ENCODE data around the gene ADGB. TPM values are rescaled to one million over a fixed set of nuclear protein-coding genes. Genes with fewer than 3 reads are reported as not detected.

The ADGB gene
- total RNA-seq, 1 experiment from 2014 or later = not detected

DNA sequence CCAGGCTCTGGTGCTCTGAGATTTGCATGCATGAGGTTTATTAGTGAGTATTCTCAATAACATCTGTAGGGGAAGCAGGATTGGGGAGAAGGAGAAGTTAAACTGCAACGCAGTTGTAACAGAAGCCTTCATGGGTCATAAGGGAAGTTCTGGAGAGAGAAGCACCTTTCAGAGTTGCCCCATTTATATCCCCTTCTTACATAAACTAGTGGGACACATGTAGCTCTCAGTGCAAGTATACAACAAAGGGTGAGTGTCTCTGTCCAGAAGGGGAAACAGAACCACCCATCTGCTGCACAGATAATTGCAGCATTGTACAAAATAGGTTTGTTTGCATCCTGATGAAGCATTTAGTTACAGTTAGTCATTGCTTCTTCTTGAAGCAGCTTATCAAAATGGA is 4.3 kb upstream of the ADGB start:
- POLR2A ChIA-PET (ENCODE audit: unreplicated experiment) = no interaction called here
- no peak for DNase-seq

DNA sequence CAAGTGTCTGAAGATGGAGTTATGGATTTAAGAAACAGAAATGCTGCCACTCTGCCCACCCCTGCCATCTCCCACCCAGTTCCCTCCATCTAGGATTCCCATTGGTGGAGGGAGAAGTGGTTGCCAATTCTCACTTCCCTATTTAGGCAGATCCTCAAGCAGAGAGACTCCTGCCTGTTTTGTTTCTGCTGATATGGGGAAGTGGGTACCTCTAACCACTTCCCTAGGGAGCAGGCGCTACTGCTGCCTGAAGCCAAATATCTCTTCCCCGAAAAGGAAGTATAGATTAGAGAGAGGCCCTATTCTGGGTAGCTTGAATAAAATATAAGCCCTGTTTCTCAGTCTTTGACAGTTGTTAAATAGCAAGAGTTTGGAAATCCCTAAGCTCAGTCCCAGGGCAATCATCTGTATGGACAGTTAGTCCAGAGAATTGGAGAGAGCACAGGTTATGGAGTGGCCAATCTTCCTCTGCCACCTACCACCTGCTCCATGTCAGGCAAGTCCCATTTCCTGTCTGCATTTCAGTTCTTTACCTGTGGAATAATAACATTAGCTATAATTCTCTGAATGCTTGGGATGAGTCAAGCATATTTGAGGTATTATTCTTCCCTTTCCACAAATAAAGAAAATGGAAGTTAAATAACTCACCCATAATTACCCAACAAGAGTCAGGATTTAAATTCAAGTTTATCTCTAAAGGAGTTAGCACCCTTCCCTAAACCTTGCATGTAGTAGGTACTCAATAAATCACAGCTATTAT is 2.6 kb upstream of the ADGB start:
- no peaks in the 10 kb centered on the region for H3F3A ChIP-seq (ENCODE audit: low read length, unreplicated experiment)
- no peak overlapping the region for H2AFZ ChIP-seq (ENCODE audit: low read length)
- no peaks in the 10 kb centered on the region for H3K36me3 ChIP-seq (ENCODE audit: low read depth, low read length)
- no peak; the same call in 1 of the 2 replicates for ATAC-seq
- BruUV-seq (replicated peaks) = no TSS peak
- no peak overlapping the region for H3K9ac ChIP-seq (ENCODE audit: low read length)
- peak; percentile 39 for DNase-seq
- no peaks in the 10 kb centered on the region for H3K9me3 ChIP-seq (ENCODE audit: low read length)
- no peak overlapping the region for H3K4me3 ChIP-seq (ENCODE audit: low read length)
- TF ChIP-seq EZH2phosphoT487 (IDR thresholded peaks at IDR 0.05; ENCODE audit: borderline replicate concordance, low read length) (no peak), EZH2 (IDR thresholded peaks at IDR 0.05; ENCODE audit: low read length, unreplicated experiment) (no peak), CTCF (conservative IDR thresholded peaks at IDR 0.05; ENCODE audit: low read depth, low read length) (no peak)
- H3K4me2 ChIP-seq (ENCODE audit: low read length) = no peak overlapping the region
- 0 out of 2 replicates have a peak, but pooled peaks cover under 1% of the 10 kb centered on the region for H3K27me3 ChIP-seq (ENCODE audit: low read length)
- H3K9me2 ChIP-seq (replicated peaks; ENCODE audit: low read length) = no peaks in the 10 kb centered on the region
- no peaks in the 10 kb centered on the region for H3K79me2 ChIP-seq (ENCODE audit: low read length)
- ChIA-PET POLR2A (ENCODE audit: unreplicated experiment) (no interaction called here), CTCF (no interaction called here)
- peaks cover 11% of the 10 kb centered on the region for H3K4me1 ChIP-seq (ENCODE audit: insufficient read depth, low read length)
- intact Hi-C loops (cut with micrococcal nuclease) = no loop called here
- H4K20me1 ChIP-seq (ENCODE audit: low read length) = no peaks in the 10 kb centered on the region
- no peak overlapping the region for H3K27ac ChIP-seq (ENCODE audit: low read length)

More for the DNA sequence above, 4.3 kb upstream of the ADGB start:
- ATAC-seq = no peak
- Histone ChIP-seq H3K27ac (ENCODE audit: low read length) (no peak overlapping the region), H3K4me1 (ENCODE audit: insufficient read depth, low read length) (peaks cover 11% of the 10 kb centered on the region), H3F3A (ENCODE audit: low read length, unreplicated experiment) (no peaks in the 10 kb centered on the region), H3K9me2 (replicated peaks; ENCODE audit: low read length) (no peaks in the 10 kb centered on the region), H3K36me3 (ENCODE audit: low read depth, low read length) (no peaks in the 10 kb centered on the region), H3K9ac (ENCODE audit: low read length) (no peak overlapping the region), H3K4me3 (ENCODE audit: low read length) (no peak overlapping the region), H3K4me2 (ENCODE audit: low read length) (no peak overlapping the region), H4K20me1 (ENCODE audit: low read length) (no peaks in the 10 kb centered on the region), H3K27me3 (ENCODE audit: low read length) (no peaks in the 10 kb centered on the region), H2AFZ (ENCODE audit: low read length) (no peak overlapping the region), H3K9me3 (ENCODE audit: low read length) (no peaks in the 10 kb centered on the region), H3K79me2 (ENCODE audit: low read length) (no peaks in the 10 kb centered on the region)
- CTCF ChIA-PET = no interaction called here
- intact Hi-C loops (cut with micrococcal nuclease) = no loop called here
- BruUV-seq (replicated peaks) = no TSS peak
- TF ChIP-seq EZH2 (IDR thresholded peaks at IDR 0.05; ENCODE audit: low read length, unreplicated experiment) (no peak), EZH2phosphoT487 (IDR thresholded peaks at IDR 0.05; ENCODE audit: borderline replicate concordance, low read length) (no peak), CTCF (conservative IDR thresholded peaks at IDR 0.05; ENCODE audit: low read depth, low read length) (no peak)

GRCh38 chr6:146601352-146601751 is 2.6 kb downstream of the ADGB start:
- Histone ChIP-seq H3K9ac (ENCODE audit: low read length) (no peak overlapping the region), H3K36me3 (ENCODE audit: low read depth, low read length) (no peaks in the 10 kb centered on the region), H2AFZ (ENCODE audit: low read length) (no peak overlapping the region), H4K20me1 (ENCODE audit: low read length) (no peaks in the 10 kb centered on the region), H3F3A (ENCODE audit: low read length, unreplicated experiment) (no peaks in the 10 kb centered on the region), H3K4me2 (ENCODE audit: low read length) (no peak overlapping the region), H3K4me3 (ENCODE audit: low read length) (no peak overlapping the region), H3K79me2 (ENCODE audit: low read length) (no peaks in the 10 kb centered on the region), H3K9me2 (replicated peaks; ENCODE audit: low read length) (no peaks in the 10 kb centered on the region), H3K27me3 (ENCODE audit: low read length) (peaks cover 16% of the 10 kb centered on the region), H3K4me1 (ENCODE audit: insufficient read depth, low read length) (peaks cover 9% of the 10 kb centered on the region), H3K27ac (ENCODE audit: low read length) (no peak overlapping the region), H3K9me3 (ENCODE audit: low read length) (no peaks in the 10 kb centered on the region)
- DNase-seq (no peak), ATAC-seq (no peak)
- intact Hi-C loops (cut with micrococcal nuclease) = no loop called here
- CTCF ChIA-PET = no interaction called here
- POLR2A ChIA-PET (ENCODE audit: unreplicated experiment) = no interaction called here
- no TSS peak for BruUV-seq (replicated peaks)
- no peak for TF ChIP-seq CTCF (conservative IDR thresholded peaks at IDR 0.05; ENCODE audit: low read depth, low read length)
- TF ChIP-seq EZH2 (IDR thresholded peaks at IDR 0.05; ENCODE audit: low read length, unreplicated experiment) = no peak
- no peak for TF ChIP-seq EZH2phosphoT487 (IDR thresholded peaks at IDR 0.05; ENCODE audit: borderline replicate concordance, low read length)
